ENCODE measurements around the gene ADGRB3. TPM values are rescaled to one million over a fixed set of nuclear protein-coding genes. Genes with fewer than 3 reads are reported as not detected.

ADGRB3 gene
- total RNA-seq, 1 experiment from 2014 or later: 0.24 TPM

- in situ Hi-C loops (cut with HindIII; ENCODE audit: low pct_unique_long_range_greater_than_20kb, low sequenced_read_pairs): no loop called here
- no peak for DNase-seq (ENCODE audit: low read depth)
These were observed 54.8 kb downstream of the ADGRB3 start for GRCh38 chr6:68689910-68690309.

- DNase-seq (ENCODE audit: low read depth): no peak
- in situ Hi-C loops (cut with HindIII; ENCODE audit: low pct_unique_long_range_greater_than_20kb, low sequenced_read_pairs): no loop called here
These were observed 56.0 kb downstream of the ADGRB3 start for GRCh38 chr6:68691120-68691519.

- DNase-seq (ENCODE audit: low read depth): no peak
- in situ Hi-C loops (cut with HindIII; ENCODE audit: low pct_unique_long_range_greater_than_20kb, low sequenced_read_pairs): no loop called here
These were observed 58.2 kb downstream of the ADGRB3 start for GRCh38 chr6:68693271-68693670.

- no peak for DNase-seq (ENCODE audit: low read depth)
- in situ Hi-C loops (cut with HindIII; ENCODE audit: low pct_unique_long_range_greater_than_20kb, low sequenced_read_pairs): no loop called here
These were observed 60.3 kb downstream of the ADGRB3 start for GRCh38 chr6:68695403-68695802.

- in situ Hi-C loops (cut with HindIII; ENCODE audit: low pct_unique_long_range_greater_than_20kb, low sequenced_read_pairs): no loop called here
- DNase-seq (ENCODE audit: low read depth): no peak
These were observed 60.8 kb downstream of the ADGRB3 start for GRCh38 chr6:68695838-68696237.

GRCh38 chr6:68697394-68697793 is 62.3 kb downstream of the ADGRB3 start:
- in situ Hi-C loops (cut with HindIII; ENCODE audit: low pct_unique_long_range_greater_than_20kb, low sequenced_read_pairs): no loop called here
- DNase-seq (ENCODE audit: low read depth): no peak

- DNase-seq (ENCODE audit: low read depth): no peak
- in situ Hi-C loops (cut with HindIII; ENCODE audit: low pct_unique_long_range_greater_than_20kb, low sequenced_read_pairs): no loop called here
These were observed 66.1 kb downstream of the ADGRB3 start for GRCh38 chr6:68701159-68701558.

- in situ Hi-C loops (cut with HindIII; ENCODE audit: low pct_unique_long_range_greater_than_20kb, low sequenced_read_pairs): no loop called here
- no peak for DNase-seq (ENCODE audit: low read depth)
These were observed 69.4 kb downstream of the ADGRB3 start for GRCh38 chr6:68704485-68704884.

- DNase-seq (ENCODE audit: low read depth): no peak
- in situ Hi-C loops (cut with HindIII; ENCODE audit: low pct_unique_long_range_greater_than_20kb, low sequenced_read_pairs): no loop called here
These were observed 74.0 kb downstream of the ADGRB3 start for GRCh38 chr6:68709091-68709490.

GRCh38 chr6:68709882-68710281 is 74.8 kb downstream of the ADGRB3 start:
- DNase-seq (ENCODE audit: low read depth): no peak

GRCh38 chr6:68710496-68710895 is 75.4 kb downstream of the ADGRB3 start:
- in situ Hi-C loops (cut with HindIII; ENCODE audit: low pct_unique_long_range_greater_than_20kb, low sequenced_read_pairs): no loop called here

More at GRCh38 chr6:68709882-68710281, 74.8 kb downstream of the ADGRB3 start:
- in situ Hi-C loops (cut with HindIII; ENCODE audit: low pct_unique_long_range_greater_than_20kb, low sequenced_read_pairs): no loop called here

GRCh38 chr6:68710916-68711315 is 75.8 kb downstream of the ADGRB3 start:
- in situ Hi-C loops (cut with HindIII; ENCODE audit: low pct_unique_long_range_greater_than_20kb, low sequenced_read_pairs): no loop called here
- DNase-seq (ENCODE audit: low read depth): no peak

More at GRCh38 chr6:68710496-68710895, 75.4 kb downstream of the ADGRB3 start:
- DNase-seq (ENCODE audit: low read depth): no peak

GRCh38 chr6:68711386-68712000 is 76.4 kb downstream of the ADGRB3 start:
- in situ Hi-C loops (cut with HindIII; ENCODE audit: low pct_unique_long_range_greater_than_20kb, low sequenced_read_pairs): no loop called here
- no peak for DNase-seq (ENCODE audit: low read depth)

- in situ Hi-C loops (cut with HindIII; ENCODE audit: low pct_unique_long_range_greater_than_20kb, low sequenced_read_pairs): no loop called here
- no peak for DNase-seq (ENCODE audit: low read depth)
These were observed 81.5 kb downstream of the ADGRB3 start for GRCh38 chr6:68716620-68717019.

- in situ Hi-C loops (cut with HindIII; ENCODE audit: low pct_unique_long_range_greater_than_20kb, low sequenced_read_pairs): no loop called here
- no peak for DNase-seq (ENCODE audit: low read depth)
These were observed 83.4 kb downstream of the ADGRB3 start for GRCh38 chr6:68718385-68719073.

- no peak for DNase-seq (ENCODE audit: low read depth)
- in situ Hi-C loops (cut with HindIII; ENCODE audit: low pct_unique_long_range_greater_than_20kb, low sequenced_read_pairs): no loop called here
These were observed 84.7 kb downstream of the ADGRB3 start for GRCh38 chr6:68719761-68720160.

GRCh38 chr6:68722891-68723527 is 87.9 kb downstream of the ADGRB3 start:
- DNase-seq (ENCODE audit: low read depth): no peak
- in situ Hi-C loops (cut with HindIII; ENCODE audit: low pct_unique_long_range_greater_than_20kb, low sequenced_read_pairs): no loop called here

- in situ Hi-C loops (cut with HindIII; ENCODE audit: low pct_unique_long_range_greater_than_20kb, low sequenced_read_pairs): no loop called here
- no peak for DNase-seq (ENCODE audit: low read depth)
These were observed 89.0 kb downstream of the ADGRB3 start for GRCh38 chr6:68724060-68724459.

- in situ Hi-C loops (cut with HindIII; ENCODE audit: low pct_unique_long_range_greater_than_20kb, low sequenced_read_pairs): no loop called here
- no peak for DNase-seq (ENCODE audit: low read depth)
These were observed 91.3 kb downstream of the ADGRB3 start for GRCh38 chr6:68726337-68726736.
